H9 (cell line): ENCODE results near the gene ATG2A. TPM values are rescaled to one million over a fixed set of nuclear protein-coding genes. Genes with fewer than 3 reads are reported as not detected.

ENCODE experiments used
- DNase-seq: peaks from one replicate; pipeline ENCODE4 v3.0.0-alpha.2; 2017
- H2AFZ ChIP-seq: one replicate; pipeline ENCODE4 v1.6.1; 2013; ENCODE audit warnings: mild to moderate bottlenecking, low read length, control low read depth, moderate library complexity
- H2AK5ac ChIP-seq: 2 replicates; pipeline ENCODE4 v1.6.1; 2013; ENCODE audit warnings: low read length, control low read depth, mixed read lengths; ENCODE audit not compliant: insufficient read length
- H2BK120ac ChIP-seq: one replicate; pipeline ENCODE4 v1.6.1; 2013; ENCODE audit warnings: low read depth, mild to moderate bottlenecking, low read length, control low read depth, inconsistent platforms; ENCODE audit not compliant: poor library complexity, severe bottlenecking
- H2BK12ac ChIP-seq: 2 replicates; pipeline ENCODE4 v1.6.1; 2013; ENCODE audit warnings: low read length, control low read depth, mixed read lengths, low read depth; ENCODE audit not compliant: insufficient read length
- H2BK15ac ChIP-seq: 2 replicates; pipeline ENCODE4 v1.6.1; 2013; ENCODE audit warnings: low read depth, low read length, control low read depth
- H2BK20ac ChIP-seq: one replicate; pipeline ENCODE4 v1.6.1; 2013; ENCODE audit warnings: low read depth, mild to moderate bottlenecking, low read length, control low read depth, inconsistent platforms; ENCODE audit not compliant: poor library complexity, severe bottlenecking
- H2BK5ac ChIP-seq: 2 replicates; pipeline ENCODE4 v1.6.1; 2013; ENCODE audit warnings: low read length, control low read depth, mixed read lengths; ENCODE audit not compliant: insufficient read length
- H3K14ac ChIP-seq: 2 replicates; pipeline ENCODE4 v1.6.1; 2013; ENCODE audit warnings: low read length, control low read depth; ENCODE audit not compliant: insufficient read depth
- H3K18ac ChIP-seq: 2 replicates; pipeline ENCODE4 v1.6.1; 2013; ENCODE audit warnings: low read depth, mild to moderate bottlenecking, mixed read lengths, low read length, control low read depth; ENCODE audit not compliant: insufficient read length
- H3K23ac ChIP-seq: 2 replicates; pipeline ENCODE4 v1.6.1; 2013; ENCODE audit warnings: low read length, control low read depth, mixed read lengths, low read depth; ENCODE audit not compliant: insufficient read length
- H3K23me2 ChIP-seq: 2 replicates; pipeline ENCODE4 v1.6.1; 2013; ENCODE audit warnings: low read depth, mild to moderate bottlenecking, mixed read lengths, low read length, control low read depth; ENCODE audit not compliant: insufficient read length, poor library complexity, severe bottlenecking
- H3K27ac ChIP-seq: 2 replicates; pipeline ENCODE4 v1.5.1; 2013; ENCODE audit warnings: low read length, control low read depth, mixed read lengths, low read depth; ENCODE audit not compliant: insufficient read length
- H3K27me3 ChIP-seq: 2 replicates; pipeline ENCODE4 v1.6.1; 2013; ENCODE audit warnings: low read length, control low read depth, inconsistent platforms; ENCODE audit not compliant: insufficient read depth
- H3K4ac ChIP-seq: 2 replicates; pipeline ENCODE4 v1.6.1; 2013; ENCODE audit warnings: low read depth, mild to moderate bottlenecking, control low read depth, inconsistent platforms, low read length, moderate library complexity
- H3K4me1 ChIP-seq: 2 replicates; pipeline ENCODE4 v1.6.1; 2013; ENCODE audit warnings: low read length, control low read depth, inconsistent platforms; ENCODE audit not compliant: insufficient read depth
- H3K4me2 ChIP-seq: 2 replicates; pipeline ENCODE4 v1.6.1; 2013; ENCODE audit warnings: low read length, control low read depth, mixed read lengths; ENCODE audit not compliant: insufficient read length, insufficient read depth
- H3K56ac ChIP-seq: 2 replicates; pipeline ENCODE4 v1.6.1; 2013; ENCODE audit warnings: low read depth, mild to moderate bottlenecking, mixed read lengths, low read length, control low read depth; ENCODE audit not compliant: insufficient read length
- H3K79me1 ChIP-seq: 2 replicates; pipeline ENCODE4 v1.6.1; 2013; ENCODE audit warnings: low read depth, mild to moderate bottlenecking, moderate library complexity, low read length, control low read depth, inconsistent platforms; ENCODE audit not compliant: insufficient read depth, poor library complexity, severe bottlenecking
- H3K79me2 ChIP-seq: 2 replicates; pipeline ENCODE4 v1.6.1; 2013; ENCODE audit warnings: low read length, control low read depth, inconsistent platforms; ENCODE audit not compliant: insufficient read depth
- H3K9ac ChIP-seq: 2 replicates; pipeline ENCODE4 v1.6.1; 2013; ENCODE audit warnings: low read length, control low read depth, mixed read lengths; ENCODE audit not compliant: insufficient read length; ENCODE audit errors: extremely low read depth
- H3K9me3 ChIP-seq: one replicate; pipeline ENCODE4 v1.6.1; 2013; ENCODE audit warnings: low read depth, low read length, inconsistent platforms; ENCODE audit not compliant: control insufficient read depth
- H3T11ph ChIP-seq: one replicate; pipeline ENCODE4 v1.6.1; 2013; ENCODE audit warnings: mild to moderate bottlenecking, low read length, control low read depth, inconsistent platforms
- H4K20me1 ChIP-seq: one replicate; pipeline ENCODE4 v1.6.1; 2013; ENCODE audit not compliant: control insufficient read depth, insufficient read length, insufficient read depth
- H4K5ac ChIP-seq: 2 replicates; pipeline ENCODE4 v1.6.1; 2013; ENCODE audit warnings: low read depth, mild to moderate bottlenecking, mixed read lengths, low read length, control low read depth; ENCODE audit not compliant: insufficient read length
- H4K8ac ChIP-seq: replicated peaks from 2 replicates; pipeline ENCODE4 v1.6.1; 2013; ENCODE audit warnings: low read length, control low read depth, mixed read lengths, low read depth; ENCODE audit not compliant: insufficient read length
- H4K91ac ChIP-seq: 2 replicates; pipeline ENCODE4 v1.6.1; 2013; ENCODE audit warnings: low read depth, mild to moderate bottlenecking, moderate library complexity, mixed read lengths, low read length, control low read depth; ENCODE audit not compliant: insufficient read length
- H3K27ac Mint-ChIP-seq, 3 experiments: 2 replicates in 2 of 3; 3 replicates in 1 of 3; pipeline ENCODE4 v1.8.0; 2020 to 2021; ENCODE audit warnings: mixed read lengths in 3 of 3, mild to moderate bottlenecking in 1 of 3, moderate library complexity in 1 of 3
- H3K27me3 Mint-ChIP-seq: 2 replicates; pipeline ENCODE4 v1.8.0; 2021; ENCODE audit warnings: low read depth, mild to moderate bottlenecking, moderate library complexity, mixed read lengths
- H3K36me3 Mint-ChIP-seq, 3 experiments: 2 replicates in 2 of 3; 3 replicates in 1 of 3; pipeline ENCODE4 v1.8.0; 2020 to 2021; ENCODE audit warnings: low read depth in 3 of 3, mixed read lengths in 3 of 3; ENCODE audit not compliant: insufficient read depth in 1 of 3
- H3K4me1 Mint-ChIP-seq, 2 experiments: 2 replicates each; pipeline ENCODE4 v1.8.0; 2020; ENCODE audit warnings: mixed read lengths in 2 of 2
- H3K4me3 Mint-ChIP-seq, 2 experiments: 2 replicates in 1 of 2; 3 replicates in 1 of 2; pipeline ENCODE4 v1.8.0; 2020 to 2021; ENCODE audit warnings: mild to moderate bottlenecking in 2 of 2, mixed read lengths in 2 of 2, moderate library complexity in 1 of 2
- H3K9me3 Mint-ChIP-seq, 2 experiments: 2 replicates in 1 of 2; 3 replicates in 1 of 2; pipeline ENCODE4 v1.8.0; 2020; ENCODE audit warnings: mild to moderate bottlenecking in 2 of 2, mixed read lengths in 2 of 2, moderate library complexity in 1 of 2
- WGBS: extraction: QIAGEN DNeasy Blood & Tissue Kit; methylation state at CpG from one replicate; pipeline ENCODE4 v1.1.7; 2013; ENCODE audit warnings: missing lambda C conversion rate, low lambda C conversion rate, mixed read lengths; ENCODE audit not compliant: insufficient read length; ENCODE audit errors: extremely low coverage; 5-methylcytosine and 5-hydroxymethylcytosine counted together
- total RNA-seq: library from RNA; stranded (reverse); gene quantifications from 2 replicates; pipeline ENCODE4 v1.2.1, GENCODE V29; 2021
- TF ChIP-seq, protein P1 (sequence below): fragments of 200-600 bp; sonication (generic); conservative IDR thresholded peaks from 3 replicates; pipeline ENCODE4 v1.8.0; 2021; ENCODE audit warnings: antibody characterized with exemption, mild to moderate bottlenecking

The ATG2A gene
- total RNA-seq, 1 experiment from 2014 or later = 21.3 TPM

DNA sequence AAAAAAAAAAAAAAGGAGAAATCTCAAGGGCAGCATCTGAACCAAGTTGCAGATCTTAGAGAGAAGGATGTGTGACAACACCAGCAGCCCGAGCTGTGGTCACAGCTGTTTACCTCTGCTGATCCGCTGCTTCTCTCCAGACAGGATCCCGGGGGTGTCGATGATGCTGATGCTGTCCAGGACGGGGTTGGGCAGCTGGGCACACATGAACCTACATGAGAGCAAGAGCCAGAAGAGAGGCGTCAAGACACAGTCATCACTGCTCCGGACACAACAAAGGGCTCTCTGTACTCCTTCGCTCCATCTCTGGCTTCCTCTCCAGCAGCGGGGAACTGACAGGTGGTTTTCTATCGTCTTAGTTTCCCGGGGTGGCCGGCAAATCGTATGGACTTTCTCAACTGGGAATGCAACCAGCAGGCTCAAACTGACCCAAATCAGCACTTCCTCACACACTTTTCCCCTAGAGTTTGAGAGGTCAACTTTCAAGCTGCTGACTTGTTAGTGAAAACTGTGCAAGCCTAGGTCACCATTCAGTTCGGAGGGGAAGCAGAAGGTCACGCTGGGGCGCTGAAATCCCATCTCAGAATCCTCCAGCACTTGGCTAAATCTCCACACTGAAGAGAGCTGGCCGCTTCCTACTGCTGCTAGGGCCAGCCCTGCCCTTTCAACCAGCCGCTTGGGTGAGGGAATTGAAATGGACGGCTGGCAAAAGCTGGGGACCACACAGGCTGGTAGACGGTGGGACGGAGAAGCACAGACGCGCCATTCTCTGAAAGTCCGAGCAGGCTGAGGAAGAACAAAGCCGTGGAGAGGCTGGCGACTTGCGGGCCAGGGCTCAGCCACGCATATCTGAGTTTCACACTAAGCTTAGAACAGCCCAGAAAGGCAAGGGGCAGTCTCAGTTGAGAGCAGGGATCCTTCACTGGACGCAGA lies 42.4 kb downstream of the ATG2A start:
- H3K4me3 Mint-ChIP-seq = no peak overlapping the region; a peak in 1 of 5 replicates
- H3K36me3 Mint-ChIP-seq = peaks cover 4 to 14% (median 8%) of the 10 kb centered on the region in 3 experiments; a peak in 6 of 7 replicates
- TF ChIP-seq, protein P1, sequence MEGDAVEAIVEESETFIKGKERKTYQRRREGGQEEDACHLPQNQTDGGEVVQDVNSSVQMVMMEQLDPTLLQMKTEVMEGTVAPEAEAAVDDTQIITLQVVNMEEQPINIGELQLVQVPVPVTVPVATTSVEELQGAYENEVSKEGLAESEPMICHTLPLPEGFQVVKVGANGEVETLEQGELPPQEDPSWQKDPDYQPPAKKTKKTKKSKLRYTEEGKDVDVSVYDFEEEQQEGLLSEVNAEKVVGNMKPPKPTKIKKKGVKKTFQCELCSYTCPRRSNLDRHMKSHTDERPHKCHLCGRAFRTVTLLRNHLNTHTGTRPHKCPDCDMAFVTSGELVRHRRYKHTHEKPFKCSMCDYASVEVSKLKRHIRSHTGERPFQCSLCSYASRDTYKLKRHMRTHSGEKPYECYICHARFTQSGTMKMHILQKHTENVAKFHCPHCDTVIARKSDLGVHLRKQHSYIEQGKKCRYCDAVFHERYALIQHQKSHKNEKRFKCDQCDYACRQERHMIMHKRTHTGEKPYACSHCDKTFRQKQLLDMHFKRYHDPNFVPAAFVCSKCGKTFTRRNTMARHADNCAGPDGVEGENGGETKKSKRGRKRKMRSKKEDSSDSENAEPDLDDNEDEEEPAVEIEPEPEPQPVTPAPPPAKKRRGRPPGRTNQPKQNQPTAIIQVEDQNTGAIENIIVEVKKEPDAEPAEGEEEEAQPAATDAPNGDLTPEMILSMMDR = no peak

More for the DNA sequence above, 42.4 kb downstream of the ATG2A start:
- peaks cover 18% of the 10 kb centered on the region for H3K23me2 ChIP-seq
- H2BK12ac ChIP-seq = no peak overlapping the region
- no peaks in the 10 kb centered on the region for H4K20me1 ChIP-seq
- H3T11ph ChIP-seq = no peak overlapping the region
- no peaks in the 10 kb centered on the region; the same call in 1 of the 2 replicates for H3K4me1 ChIP-seq
- H4K91ac ChIP-seq = no peak overlapping the region
- no peak overlapping the region for H4K5ac ChIP-seq
- no CpG with 5 or more reads among the region's 29 CpGs for WGBS
- H3K27me3 Mint-ChIP-seq = peaks cover 8% of the 10 kb centered on the region
- no peak overlapping the region for H3K9ac ChIP-seq
- DNase-seq = no peak
- H2BK20ac ChIP-seq = no peak overlapping the region
- no peak overlapping the region for H3K56ac ChIP-seq
- no peak overlapping the region for H2AK5ac ChIP-seq
- H3K9me3 Mint-ChIP-seq = no peaks in the 10 kb centered on the region; a peak in 1 of 5 replicates
- H3K27me3 ChIP-seq = no peaks in the 10 kb centered on the region
- no peak overlapping the region for H2BK5ac ChIP-seq
- no peak overlapping the region for H3K4ac ChIP-seq
- H3K14ac ChIP-seq = no peak overlapping the region
- H3K27ac ChIP-seq = no peak overlapping the region
- H3K27ac Mint-ChIP-seq = peak overlapping the region in 1 of 3 experiments; percentile 49; a peak in 2 of 7 replicates
- no peak overlapping the region for H2AFZ ChIP-seq
- H2BK120ac ChIP-seq = no peak overlapping the region
- peaks cover 17 to 18% of the 10 kb centered on the region in 2 experiments for H3K4me1 Mint-ChIP-seq
- no peak overlapping the region for H4K8ac ChIP-seq
- no peak overlapping the region for H2BK15ac ChIP-seq
- no peaks in the 10 kb centered on the region for H3K79me2 ChIP-seq
- H3K23ac ChIP-seq = no peak overlapping the region
- H3K4me2 ChIP-seq = no peak overlapping the region
- H3K9me3 ChIP-seq = no peaks in the 10 kb centered on the region
- H3K18ac ChIP-seq = no peak overlapping the region
- no peaks in the 10 kb centered on the region for H3K79me1 ChIP-seq
